Smooth muscle cell (in vitro differentiated cells): Measurements from ENCODE around the gene FYN. TPM values are rescaled to one million over a fixed set of nuclear protein-coding genes. Genes with fewer than 3 reads are reported as not detected.

Experiments used
- DNase-seq: peaks from one replicate; lab custom pipeline; 2025; ENCODE audit not compliant: unreplicated experiment; lab: John Stamatoyannopoulos, UW
- H2AFZ ChIP-seq: fragments of 200-600 bp; sonication (generic); 2 replicates; pipeline ENCODE4 v1.6.0; 2016; ENCODE audit warnings: antibody characterized with exemption, low read depth, mild to moderate bottlenecking
- H3F3A ChIP-seq: fragments of 200-600 bp; sonication (generic); 2 replicates; pipeline ENCODE4 v1.6.0; 2017; ENCODE audit warnings: antibody characterized with exemption, low read depth
- H3K27ac ChIP-seq: fragments of 200-600 bp; sonication (generic); 2 replicates; pipeline ENCODE4 v1.5.1; 2016; ENCODE audit warnings: low read depth, mild to moderate bottlenecking
- H3K27me3 ChIP-seq: fragments of 200-600 bp; sonication (generic); 2 replicates; pipeline ENCODE4 v1.6.1; 2016; ENCODE audit warnings: low read depth, mild to moderate bottlenecking
- H3K36me3 ChIP-seq: fragments of 200-600 bp; sonication (generic); 2 replicates; pipeline ENCODE4 v1.5.1; 2016; ENCODE audit warnings: low read depth
- H3K4me1 ChIP-seq: fragments of 200-600 bp; sonication (generic); 2 replicates; pipeline ENCODE4 v1.5.1; 2016; ENCODE audit warnings: low read depth
- H3K4me2 ChIP-seq: fragments of 200-600 bp; sonication (generic); 2 replicates; pipeline ENCODE4 v1.6.0; 2016; ENCODE audit warnings: mild to moderate bottlenecking
- H3K4me3 ChIP-seq: fragments of 200-600 bp; sonication (generic); 2 replicates; pipeline ENCODE4 v1.5.1; 2016; ENCODE audit warnings: mild to moderate bottlenecking
- H3K79me2 ChIP-seq: fragments of 200-600 bp; sonication (generic); 2 replicates; pipeline ENCODE4 v1.6.0; 2016; ENCODE audit warnings: low read depth, mild to moderate bottlenecking
- H3K9ac ChIP-seq: fragments of 200-600 bp; sonication (generic); 2 replicates; pipeline ENCODE4 v1.6.0; 2016; ENCODE audit warnings: low read depth
- H3K9me3 ChIP-seq: fragments of 200-600 bp; sonication (generic); replicated peaks from 2 replicates; pipeline ENCODE4 v1.5.1; 2016; ENCODE audit warnings: low read depth
- H4K20me1 ChIP-seq: fragments of 200-600 bp; sonication (generic); 2 replicates; pipeline ENCODE4 v1.6.0; 2016; ENCODE audit warnings: low read depth
- WGBS: methylation state at CpG from one replicate; pipeline ENCODE4 v1.1.7; 2016; ENCODE audit warnings: low lambda C conversion rate; 5-methylcytosine and 5-hydroxymethylcytosine counted together
- polyA plus RNA-seq: library from polyadenylated mRNA; unstranded; fragments of >200 nt; fragmentation: Nextera tagmentation; extraction: Ambion mirVana; gene quantifications from 2 replicates; pipeline ENCODE4 v1.2.1, GENCODE V29; 2016
- total RNA-seq: library from RNA; depleted of rRNA; stranded (reverse); fragments of >200 nt; gene quantifications from 2 replicates; pipeline ENCODE4 v1.2.3, GENCODE V29; 2014
- TF ChIP-seq, protein P1 (sequence below): fragments of 200-600 bp; sonication (generic); IDR thresholded peaks from 2 replicates; pipeline ENCODE4 v1.5.1; 2017; ENCODE audit warnings: borderline replicate concordance, mild to moderate bottlenecking, antibody characterized with exemption; ENCODE audit not compliant: insufficient read depth, poor library complexity, severe bottlenecking

Gene FYN
- total and polyA plus RNA-seq, 2 experiments from 2014 or later: 110 to 138 TPM

DNA sequence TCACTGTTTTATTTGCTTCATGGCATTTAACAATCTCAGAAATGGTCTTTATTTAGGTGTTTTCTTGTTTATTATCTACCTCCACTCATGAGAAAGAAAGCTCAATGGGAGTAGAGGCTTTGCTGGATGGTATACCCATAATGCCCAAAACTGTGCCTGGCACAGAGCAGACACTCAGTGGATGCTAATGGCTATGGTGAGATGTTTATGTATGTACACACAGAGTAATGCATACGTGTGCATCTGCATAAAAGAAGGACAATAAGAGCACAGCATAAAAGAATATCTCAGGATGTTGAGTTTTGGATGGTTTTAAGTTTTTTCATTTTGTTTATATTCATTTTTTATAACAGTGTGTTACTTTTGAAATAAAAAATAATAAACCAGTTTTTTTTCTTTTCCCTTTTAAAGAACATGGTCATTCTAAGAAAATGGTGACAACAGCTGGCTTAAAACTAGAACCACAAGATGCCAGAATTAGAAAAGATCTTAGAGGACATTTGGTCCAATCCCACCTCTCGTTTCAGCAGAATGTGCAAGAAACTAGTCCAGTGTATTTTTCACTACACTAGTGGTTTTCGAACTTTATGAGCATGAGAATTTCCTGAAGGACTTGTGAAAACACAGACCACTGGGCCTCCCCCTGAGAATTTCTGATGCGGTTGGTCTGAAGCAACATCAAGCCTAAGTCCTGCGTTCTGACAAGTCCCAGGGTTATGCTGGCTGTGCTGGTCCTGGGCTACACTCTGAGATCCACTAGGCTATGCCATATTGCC lies 131.9 kb downstream of the FYN start:
- H3K9me3 ChIP-seq: no peaks in the 10 kb centered on the region
- no peak overlapping the region for H3K4me2 ChIP-seq
- H3F3A ChIP-seq: peaks cover 3% of the 10 kb centered on the region
- no peak overlapping the region for H2AFZ ChIP-seq
- H3K27ac ChIP-seq: no peak overlapping the region
- H3K4me1 ChIP-seq: peaks cover 26% of the 10 kb centered on the region
- H3K79me2 ChIP-seq: peaks cover 28% of the 10 kb centered on the region
- TF ChIP-seq, protein P1, sequence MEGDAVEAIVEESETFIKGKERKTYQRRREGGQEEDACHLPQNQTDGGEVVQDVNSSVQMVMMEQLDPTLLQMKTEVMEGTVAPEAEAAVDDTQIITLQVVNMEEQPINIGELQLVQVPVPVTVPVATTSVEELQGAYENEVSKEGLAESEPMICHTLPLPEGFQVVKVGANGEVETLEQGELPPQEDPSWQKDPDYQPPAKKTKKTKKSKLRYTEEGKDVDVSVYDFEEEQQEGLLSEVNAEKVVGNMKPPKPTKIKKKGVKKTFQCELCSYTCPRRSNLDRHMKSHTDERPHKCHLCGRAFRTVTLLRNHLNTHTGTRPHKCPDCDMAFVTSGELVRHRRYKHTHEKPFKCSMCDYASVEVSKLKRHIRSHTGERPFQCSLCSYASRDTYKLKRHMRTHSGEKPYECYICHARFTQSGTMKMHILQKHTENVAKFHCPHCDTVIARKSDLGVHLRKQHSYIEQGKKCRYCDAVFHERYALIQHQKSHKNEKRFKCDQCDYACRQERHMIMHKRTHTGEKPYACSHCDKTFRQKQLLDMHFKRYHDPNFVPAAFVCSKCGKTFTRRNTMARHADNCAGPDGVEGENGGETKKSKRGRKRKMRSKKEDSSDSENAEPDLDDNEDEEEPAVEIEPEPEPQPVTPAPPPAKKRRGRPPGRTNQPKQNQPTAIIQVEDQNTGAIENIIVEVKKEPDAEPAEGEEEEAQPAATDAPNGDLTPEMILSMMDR: no peak
- no peak overlapping the region for H3K9ac ChIP-seq
- DNase-seq: no peak
- H3K27me3 ChIP-seq: no peaks in the 10 kb centered on the region
- WGBS: 87% methylated on average over 5 of the region's 5 CpGs
- no peaks in the 10 kb centered on the region for H3K36me3 ChIP-seq
- no peak overlapping the region for H3K4me3 ChIP-seq
- peaks cover 61% of the 10 kb centered on the region for H4K20me1 ChIP-seq

DNA sequence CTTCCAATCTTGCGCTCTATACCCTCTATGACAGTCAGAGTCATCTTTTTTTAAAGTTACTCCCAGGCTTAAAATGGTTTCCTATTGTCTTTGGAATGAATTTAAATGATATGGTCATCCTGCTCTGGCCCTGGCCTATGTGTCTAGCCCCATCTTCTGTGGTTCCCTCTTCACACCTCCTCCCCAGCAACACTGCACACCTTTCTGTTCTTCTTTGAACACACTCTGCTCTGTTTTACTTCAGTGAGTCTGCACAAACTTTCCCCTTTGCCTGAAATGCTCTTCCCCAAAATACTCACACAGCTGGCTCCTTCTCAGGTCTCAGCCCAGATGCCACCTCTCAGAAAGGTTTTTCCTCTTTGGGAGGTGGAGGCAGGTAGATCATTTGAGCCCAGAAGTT lies 132.7 kb downstream of the FYN start:
- Histone ChIP-seq H3F3A (peaks cover 3% of the 10 kb centered on the region), H3K4me2 (no peak overlapping the region), H3K4me3 (no peak overlapping the region), H2AFZ (no peak overlapping the region), H3K27me3 (no peaks in the 10 kb centered on the region), H3K4me1 (peaks cover 24% of the 10 kb centered on the region), H3K9ac (no peak overlapping the region), H3K9me3 (no peaks in the 10 kb centered on the region), H4K20me1 (peaks cover 60% of the 10 kb centered on the region), H3K27ac (no peak overlapping the region), H3K36me3 (no peaks in the 10 kb centered on the region), H3K79me2 (peaks cover 30% of the 10 kb centered on the region)
- WGBS: 97% methylated on average over 1 of the region's 1 CpG
- no peak for DNase-seq
- TF ChIP-seq, protein P1: no peak

DNA sequence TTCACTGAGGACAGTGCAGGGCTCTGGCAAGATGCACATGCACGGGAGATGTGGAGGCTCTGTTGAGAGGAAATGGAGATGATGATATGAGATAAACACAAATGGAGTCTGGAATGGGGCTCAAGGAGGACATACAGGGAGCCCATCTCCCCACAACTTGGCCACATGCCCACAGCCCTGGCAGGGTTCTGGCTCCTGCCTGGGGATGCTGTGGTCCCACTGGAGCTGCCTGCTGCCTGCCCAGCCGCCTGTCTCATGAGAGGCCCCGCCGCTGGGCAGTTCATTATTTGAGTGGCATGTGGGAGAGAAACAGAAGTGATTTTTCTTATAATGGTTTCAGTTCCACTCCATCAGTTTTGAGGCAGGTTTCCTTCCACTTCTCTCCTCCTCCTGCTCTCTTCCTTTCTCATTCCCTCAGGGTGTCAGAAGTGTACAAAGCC lies 134.0 kb downstream of the FYN start:
- peaks cover 12% of the 10 kb centered on the region for H3K4me1 ChIP-seq
- peaks cover 60% of the 10 kb centered on the region for H4K20me1 ChIP-seq
- H3K79me2 ChIP-seq: peaks cover 33% of the 10 kb centered on the region
- no peak overlapping the region for H3K27ac ChIP-seq
- 95% methylated on average over 4 of the region's 4 CpGs for WGBS
- no peak overlapping the region for H3K9ac ChIP-seq
- TF ChIP-seq, protein P1: no peak
- H3K36me3 ChIP-seq: no peaks in the 10 kb centered on the region
- no peaks in the 10 kb centered on the region for H3K9me3 ChIP-seq
- H3K4me3 ChIP-seq: no peak overlapping the region
- H3K4me2 ChIP-seq: no peak overlapping the region
- peaks cover 3% of the 10 kb centered on the region for H3F3A ChIP-seq
- no peak for DNase-seq
- no peak overlapping the region for H2AFZ ChIP-seq
- no peaks in the 10 kb centered on the region for H3K27me3 ChIP-seq

DNA sequence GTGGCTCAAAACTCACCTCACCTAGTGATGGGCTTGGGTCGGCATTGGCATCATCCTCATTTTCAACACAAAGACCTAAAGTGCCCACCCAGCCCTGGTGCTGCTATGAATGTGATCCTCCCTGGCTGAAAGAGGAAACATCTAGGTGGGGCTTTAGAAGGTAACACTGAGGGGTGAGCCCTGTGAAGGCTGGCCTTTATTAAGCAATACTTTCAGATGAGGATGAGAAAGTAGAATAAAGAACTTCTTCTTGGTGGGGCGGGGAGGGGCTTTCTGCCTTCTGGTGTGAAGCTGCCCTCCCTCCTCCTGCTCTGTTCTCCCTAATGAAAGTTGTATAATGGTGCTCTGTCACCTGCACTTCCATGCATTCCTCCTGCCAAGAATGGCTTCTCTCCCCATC lies 134.6 kb downstream of the FYN start:
- DNase-seq: no peak
- no peaks in the 10 kb centered on the region for H3K36me3 ChIP-seq
- H3K4me1 ChIP-seq: peaks cover 8% of the 10 kb centered on the region
- H3K9me3 ChIP-seq: no peaks in the 10 kb centered on the region
- peaks cover 58% of the 10 kb centered on the region for H4K20me1 ChIP-seq
- no peak overlapping the region for H3K9ac ChIP-seq
- WGBS: 100% methylated on average over 2 of the region's 2 CpGs
- H3K4me3 ChIP-seq: no peak overlapping the region
- TF ChIP-seq, protein P1: no peak
- H3F3A ChIP-seq: peaks cover 3% of the 10 kb centered on the region
- H3K4me2 ChIP-seq: no peak overlapping the region
- no peak overlapping the region for H2AFZ ChIP-seq
- H3K27me3 ChIP-seq: no peaks in the 10 kb centered on the region
- H3K79me2 ChIP-seq: peaks cover 33% of the 10 kb centered on the region
- H3K27ac ChIP-seq: no peak overlapping the region
